Brain microvascular endothelial cell (primary cell): ENCODE data around the gene ANO10.

Experiments
- DNase-seq: peaks from one replicate; pipeline ENCODE4 v3.0.0-alpha.2; 2020
- H3K27ac ChIP-seq: fragments of 250-450 bp; sonication (Bioruptor Pico); 2 replicates; pipeline ENCODE4 v1.5.1; 2020; ENCODE audit warnings: mild to moderate bottlenecking, moderate library complexity
- H3K27me3 ChIP-seq: fragments of 250-450 bp; sonication (Bioruptor Pico); replicated peaks from 2 replicates; pipeline ENCODE4 v1.5.1; 2020; ENCODE audit warnings: mild to moderate bottlenecking
- H3K36me3 ChIP-seq: fragments of 250-450 bp; sonication (Bioruptor Pico); replicated peaks from 2 replicates; pipeline ENCODE4 v1.5.1; 2020; ENCODE audit warnings: mild to moderate bottlenecking
- H3K4me3 ChIP-seq: 2 replicates; pipeline ENCODE4 v1.5.1; 2011; ENCODE audit warnings: low read depth, mild to moderate bottlenecking, control low read depth, low read length, moderate library complexity
- CTCF ChIP-seq: IDR thresholded peaks from 2 replicates; pipeline ENCODE4 v1.5.1; 2011; ENCODE audit warnings: low read depth, mild to moderate bottlenecking, moderate library complexity, low read length, control low read depth, inconsistent platforms; ENCODE audit errors: missing control alignments
- in situ Hi-C: cut with HindIII; loops from 2 replicates; pipeline ENCODE4 v1.10.0; 2017; ENCODE audit warnings: low sequenced_read_pairs, low pct_ligation_motif_present

ANO10 gene

GRCh38 chr3:43405888-43406642 is 215.7 kb downstream of the ANO10 start:
- no peaks in the 10 kb centered on the region for H3K36me3 ChIP-seq
- no peaks in the 10 kb centered on the region for H3K27me3 ChIP-seq
- no peak for TF ChIP-seq CTCF
- no peak overlapping the region for H3K4me3 ChIP-seq
- in situ Hi-C loops: no loop called here
- peak overlapping the region; percentile 90 for H3K27ac ChIP-seq
- peak; percentile 97 for DNase-seq

GRCh38 chr3:43400781-43401730 is 220.8 kb downstream of the ANO10 start:
- no peak overlapping the region for H3K4me3 ChIP-seq
- H3K27ac ChIP-seq: no peak overlapping the region
- DNase-seq: no peak
- H3K36me3 ChIP-seq: no peaks in the 10 kb centered on the region
- no peaks in the 10 kb centered on the region for H3K27me3 ChIP-seq
- TF ChIP-seq CTCF: no peak
- in situ Hi-C loops: no loop called here

GRCh38 chr3:43400167-43400566 is 221.6 kb downstream of the ANO10 start:
- Histone ChIP-seq H3K36me3 (no peaks in the 10 kb centered on the region), H3K4me3 (no peak overlapping the region), H3K27ac (no peak overlapping the region), H3K27me3 (no peaks in the 10 kb centered on the region)
- no peak for DNase-seq
- in situ Hi-C loops: no loop called here
- TF ChIP-seq CTCF: no peak

- in situ Hi-C loops: no loop called here
- no peaks in the 10 kb centered on the region for H3K36me3 ChIP-seq
- H3K27ac ChIP-seq: no peak overlapping the region
- DNase-seq: no peak
- H3K4me3 ChIP-seq: no peak overlapping the region
- H3K27me3 ChIP-seq: no peaks in the 10 kb centered on the region
- no peak for TF ChIP-seq CTCF
Measured at GRCh38 chr3:43399034-43399433, 222.8 kb downstream of the ANO10 start.

GRCh38 chr3:43394041-43394554 is 227.7 kb downstream of the ANO10 start:
- in situ Hi-C loops: no loop called here
- peak overlapping the region; percentile 41 for H3K27ac ChIP-seq
- no peaks in the 10 kb centered on the region for H3K27me3 ChIP-seq
- TF ChIP-seq CTCF: no peak
- DNase-seq: peak; percentile 71
- H3K36me3 ChIP-seq: no peaks in the 10 kb centered on the region
- no peak overlapping the region for H3K4me3 ChIP-seq
